PC-3 (cell line): ENCODE data around the gene TP53I11. TPM values are rescaled to one million over a fixed set of nuclear protein-coding genes. Genes with fewer than 3 reads are reported as not detected.

ENCODE experiments used
- ATAC-seq: fragments of 200-7000 bp; cut with Tn5 transposase; 2 replicates; pipeline ENCODE4 v1.9.1; 2020; ENCODE audit warnings: mild to moderate bottlenecking, moderate library complexity
- BruUV-seq: library from RNA; stranded (reverse); fragments of 400-500 nt; replicated peaks from 2 replicates; lab custom pipeline; 2021; lab: Mats Ljungman, UMichigan
- CTCF ChIA-PET: fragments of 300-600 bp; sonication (Branson Sonifier 250); formaldehyde crosslinking; loops from one replicate; lab custom pipeline; 2022; ENCODE audit warnings: antibody characterized with exemption; lab: Charles Lee
- POLR2A ChIA-PET: fragments of 300-600 bp; sonication (Branson Sonifier 250); formaldehyde crosslinking; loops from one replicate; lab custom pipeline; 2022; ENCODE audit warnings: antibody characterized with exemption; ENCODE audit not compliant: unreplicated experiment; lab: Charles Lee
- DNase-seq: peaks from one replicate; pipeline ENCODE4 v3.0.0-alpha.2; 2015
- H2AFZ ChIP-seq: fragments of 300-600 bp; sonication (generic); 2 replicates; pipeline ENCODE4 v1.6.0; 2016; ENCODE audit warnings: antibody characterized with exemption, low read length
- H3F3A ChIP-seq: fragments of 300-600 bp; sonication (generic); one replicate; pipeline ENCODE4 v1.6.0; 2017; ENCODE audit warnings: antibody characterized with exemption, low read length, control low read depth, mild to moderate bottlenecking; ENCODE audit not compliant: unreplicated experiment
- H3K27ac ChIP-seq: fragments of 300-600 bp; sonication (generic); 2 replicates; pipeline ENCODE4 v1.5.1; 2016; ENCODE audit warnings: mild to moderate bottlenecking, low read length
- H3K27me3 ChIP-seq: fragments of 300-600 bp; sonication (generic); 2 replicates; pipeline ENCODE4 v1.6.1; 2016; ENCODE audit warnings: low read length, mixed read lengths
- H3K36me3 ChIP-seq: fragments of 300-600 bp; sonication (generic); 2 replicates; pipeline ENCODE4 v1.6.1; 2016; ENCODE audit warnings: low read depth, mixed run types, low read length, mixed read lengths
- H3K4me1 ChIP-seq: fragments of 300-600 bp; sonication (generic); 2 replicates; pipeline ENCODE4 v1.5.1; 2016; ENCODE audit warnings: low read length; ENCODE audit not compliant: insufficient read depth
- H3K4me2 ChIP-seq: fragments of 300-600 bp; sonication (generic); 2 replicates; pipeline ENCODE4 v1.6.0; 2016; ENCODE audit warnings: low read length
- H3K4me3 ChIP-seq: fragments of 300-600 bp; sonication (generic); 2 replicates; pipeline ENCODE4 v1.5.1; 2016; ENCODE audit warnings: mild to moderate bottlenecking, low read length, mixed read lengths
- H3K79me2 ChIP-seq: fragments of 300-600 bp; sonication (generic); 2 replicates; pipeline ENCODE4 v1.6.1; 2017; ENCODE audit warnings: low read length, mixed read lengths
- H3K9ac ChIP-seq: fragments of 300-600 bp; sonication (generic); 2 replicates; pipeline ENCODE4 v1.6.0; 2016; ENCODE audit warnings: mild to moderate bottlenecking, low read length
- H3K9me2 ChIP-seq: fragments of 300-600 bp; sonication (generic); replicated peaks from 2 replicates; pipeline ENCODE4 v1.6.1; 2016; ENCODE audit warnings: mixed run types, low read length, mixed read lengths
- H3K9me3 ChIP-seq: fragments of 300-600 bp; sonication (generic); 2 replicates; pipeline ENCODE4 v1.6.1; 2016; ENCODE audit warnings: low read length, mixed read lengths
- H4K20me1 ChIP-seq: fragments of 300-600 bp; sonication (generic); 2 replicates; pipeline ENCODE4 v1.6.1; 2016; ENCODE audit warnings: low read length, mixed read lengths
- CTCF ChIP-seq: fragments of 300-600 bp; sonication (generic); conservative IDR thresholded peaks from 2 replicates; pipeline ENCODE4 v1.5.1; 2017; ENCODE audit warnings: antibody characterized with exemption, low read depth, mild to moderate bottlenecking, low read length
- EZH2 ChIP-seq: fragments of 300-600 bp; sonication (generic); IDR thresholded peaks from one replicate; pipeline ENCODE4 v1.6.1; 2017; ENCODE audit warnings: antibody characterized with exemption, mild to moderate bottlenecking, low read length; ENCODE audit not compliant: unreplicated experiment
- EZH2phosphoT487 ChIP-seq: fragments of 300-600 bp; sonication (generic); IDR thresholded peaks from 2 replicates; pipeline ENCODE4 v1.6.1; 2018; ENCODE audit warnings: mild to moderate bottlenecking, antibody characterized with exemption, low read length, borderline replicate concordance
- intact Hi-C: fragments of 100-400 bp; cut with micrococcal nuclease; formaldehyde crosslinking; loops from 2 replicates; pipeline ENCODE4 v1.9.0; 2023
- total RNA-seq: library from RNA; depleted of rRNA; stranded (reverse); fragments of >200 nt; gene quantifications from 2 replicates; pipeline ENCODE4 v1.2.3, GENCODE V29; 2014

The TP53I11 gene
- total RNA-seq, 1 experiment from 2014 or later = 30.8 TPM

DNA sequence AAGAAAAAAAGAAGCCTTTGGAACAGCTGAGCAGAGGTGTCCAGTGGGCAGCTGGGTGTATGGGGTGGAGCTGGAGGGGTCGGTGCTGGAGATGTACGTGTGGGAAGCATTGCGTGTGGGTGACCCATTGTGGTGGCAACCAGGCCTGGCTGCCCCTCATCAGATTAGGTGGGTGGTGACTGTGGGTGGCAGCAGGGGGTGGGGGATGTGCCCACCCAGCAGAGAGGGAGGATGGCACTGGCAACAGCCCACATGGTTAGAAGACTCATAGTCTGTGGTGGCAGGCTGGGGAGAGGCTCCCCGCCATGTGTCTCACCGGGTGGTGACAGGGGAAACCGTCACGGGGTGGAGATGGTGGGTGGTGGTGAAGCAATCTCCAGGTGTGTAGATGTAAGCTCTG lies 27.6 kb downstream of the TP53I11 start:
- intact Hi-C loops = loop anchor here (10.0 kb wide), 1 partner anchor 412 kb away; no protein-coding TSS in a partner anchor
- Histone ChIP-seq H3F3A (no peaks in the 10 kb centered on the region), H3K9ac (no peak overlapping the region), H3K79me2 (no peaks in the 10 kb centered on the region), H3K27me3 (peaks cover 15% of the 10 kb centered on the region; the same call in 1 of the 2 replicates), H3K9me3 (no peaks in the 10 kb centered on the region), H3K4me2 (no peak overlapping the region), H2AFZ (no peak overlapping the region), H3K4me3 (no peak overlapping the region), H4K20me1 (no peaks in the 10 kb centered on the region), H3K36me3 (no peaks in the 10 kb centered on the region), H3K4me1 (no peaks in the 10 kb centered on the region), H3K27ac (no peak overlapping the region), H3K9me2 (no peaks in the 10 kb centered on the region)
- ATAC-seq = no peak
- POLR2A ChIA-PET = no interaction called here
- CTCF ChIA-PET = no interaction called here
- no TSS peak for BruUV-seq
- TF ChIP-seq EZH2 (no peak), EZH2phosphoT487 (no peak)
- no peak for DNase-seq

DNA sequence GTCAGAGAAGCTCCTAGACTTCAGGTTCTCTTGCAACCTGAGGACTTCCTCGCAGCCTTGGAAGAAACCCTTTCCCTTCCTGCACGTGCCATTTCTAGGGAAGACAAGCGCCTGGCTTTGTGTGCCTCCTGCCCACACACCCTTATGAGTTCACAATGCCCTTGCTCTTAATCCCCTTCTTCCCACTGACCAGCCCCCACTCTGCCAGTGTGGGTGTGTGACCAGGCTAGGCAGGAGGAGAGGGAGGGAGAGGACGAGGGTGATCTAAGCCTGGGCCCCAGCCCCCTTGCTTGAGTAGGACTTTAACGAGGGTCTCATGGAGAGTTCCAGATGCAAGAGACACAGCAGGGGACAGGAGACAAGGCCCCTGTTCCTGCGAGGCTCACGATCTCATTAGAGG lies 30.2 kb downstream of the TP53I11 start:
- no peaks in the 10 kb centered on the region for H3K36me3 ChIP-seq
- H3F3A ChIP-seq = no peaks in the 10 kb centered on the region
- no peaks in the 10 kb centered on the region for H3K4me1 ChIP-seq
- intact Hi-C loops = loop anchor here (10.0 kb wide), 1 partner anchor 414 kb away; no protein-coding TSS in a partner anchor
- no peaks in the 10 kb centered on the region for H3K9me2 ChIP-seq
- ChIA-PET CTCF (no interaction called here), POLR2A (no interaction called here)
- H3K4me3 ChIP-seq = no peak overlapping the region
- no peak for TF ChIP-seq EZH2
- TF ChIP-seq CTCF = no peak
- TF ChIP-seq EZH2phosphoT487 = no peak
- H3K79me2 ChIP-seq = no peaks in the 10 kb centered on the region
- H3K9ac ChIP-seq = no peak overlapping the region
- no peaks in the 10 kb centered on the region for H3K9me3 ChIP-seq
- H3K4me2 ChIP-seq = no peak overlapping the region
- no peak for ATAC-seq
- no peak overlapping the region for H3K27ac ChIP-seq
- no peak for DNase-seq
- no TSS peak for BruUV-seq
- H2AFZ ChIP-seq = no peak overlapping the region
- H3K27me3 ChIP-seq = peaks cover 15% of the 10 kb centered on the region; the same call in 1 of the 2 replicates
- no peaks in the 10 kb centered on the region for H4K20me1 ChIP-seq

- H4K20me1 ChIP-seq = no peaks in the 10 kb centered on the region
- no peaks in the 10 kb centered on the region for H3F3A ChIP-seq
- TF ChIP-seq EZH2phosphoT487 (no peak), EZH2 (no peak), CTCF (no peak)
- no peaks in the 10 kb centered on the region for H3K9me2 ChIP-seq
- DNase-seq (no peak), ATAC-seq (no peak)
- no peak overlapping the region for H3K27ac ChIP-seq
- no peaks in the 10 kb centered on the region for H3K9me3 ChIP-seq
- BruUV-seq = no TSS peak
- H3K4me1 ChIP-seq = no peaks in the 10 kb centered on the region
- H3K9ac ChIP-seq = no peak overlapping the region
- POLR2A ChIA-PET = interaction anchor here (0.7 kb wide), 1 partner anchor 346 kb away, joined by 3 read pairs; no protein-coding TSS in a partner anchor
- no peaks in the 10 kb centered on the region for H3K36me3 ChIP-seq
- H2AFZ ChIP-seq = no peak overlapping the region
- CTCF ChIA-PET = no interaction called here
- H3K4me2 ChIP-seq = no peak overlapping the region
- H3K79me2 ChIP-seq = no peaks in the 10 kb centered on the region
- peaks cover 15% of the 10 kb centered on the region; the same call in 1 of the 2 replicates for H3K27me3 ChIP-seq
- intact Hi-C loops = no loop called here
- no peak overlapping the region for H3K4me3 ChIP-seq
Observed at GRCh38 chr11:44917741-44918140, 32.9 kb downstream of the TP53I11 start.
